ENCODE measurements around the gene GPR84.

GRCh38 chr12:54394281-54394719 is 30.0 kb upstream of the GPR84 start:
- TF ChIP-seq CTCF (IDR thresholded peaks at IDR 0.05) (peak; percentile 77), EZH2 (IDR thresholded peaks at IDR 0.05; ENCODE audit: borderline replicate concordance, insufficient read depth, low read depth, low read length, poor library complexity, severe bottlenecking) (no peak)
